Right lobe of liver (tissue), 4 donors: ENCODE measurements around the gene CCDC180.

Experiments
- CTCF ChIP-seq, 4 donors: fragments of 200-600 bp in 3 of 4; fragments of 450-650 bp in 1 of 4; IDR thresholded peaks; one replicate each; pipeline versions ENCODE4 v1.5.1 to v1.8.0; 2016 to 2022; ENCODE audit warnings: antibody characterized with exemption in 4 of 4, mild to moderate bottlenecking in 2 of 4
- POLR2A ChIP-seq: fragments of 450-650 bp; IDR thresholded peaks from one replicate; pipeline ENCODE4 v1.6.1; 2017; ENCODE audit warnings: antibody characterized with exemption, mild to moderate bottlenecking
- donor health status: DM: no; HTN: no; CAD: no.
- donor health status: DM: no; HTN: no; CAD: no.
- donor health status: DM: no; HTN: yes; CAD: no.

GRCh38 chr9:97280755-97281330, 26.6 kb upstream of the CCDC180 start:
- no peak for TF ChIP-seq POLR2A
- TF ChIP-seq CTCF (IDR thresholded peaks at IDR 0.05): no peak
